ENCODE results near the gene CMTM4.

CMTM4 gene

DNA sequence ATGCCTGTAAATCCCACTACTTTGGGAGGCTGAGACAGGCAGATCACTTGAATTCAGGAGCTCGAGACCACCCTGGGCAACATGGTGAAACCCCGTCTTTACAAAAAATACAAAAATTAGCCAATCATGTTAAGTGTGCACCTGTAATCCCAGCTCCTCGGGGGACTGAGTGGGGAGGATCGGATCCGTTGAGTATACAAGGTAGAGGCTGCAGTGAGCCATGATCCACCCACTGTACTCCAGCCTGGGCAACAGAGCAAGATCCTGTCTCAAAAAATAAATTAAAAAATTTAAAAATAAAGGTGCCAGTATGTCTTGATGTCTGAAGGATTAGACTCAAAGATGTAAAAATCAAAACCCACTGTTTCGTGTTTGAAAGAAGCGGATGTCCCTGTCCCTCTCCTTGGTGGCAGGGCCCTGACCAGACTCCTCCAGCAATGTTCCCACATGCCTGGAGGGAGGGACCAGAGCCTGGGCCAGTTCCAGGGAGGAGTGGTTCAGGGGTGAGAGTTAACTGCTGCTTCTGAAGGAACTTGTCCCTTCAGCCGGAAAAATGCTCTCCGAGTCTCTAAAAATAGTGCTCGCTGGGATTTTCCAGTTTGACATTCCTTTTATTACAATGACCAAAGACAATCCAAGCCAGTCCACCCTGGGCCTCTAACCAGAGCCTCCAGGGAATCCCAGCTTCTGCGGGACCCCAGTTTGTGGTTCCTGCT lies 9.4 kb upstream of the CMTM4 start:
- H3K4me3 ChIP-seq (ENCODE audit: low read depth, low read length): no peak overlapping the region
- TF ChIP-seq, protein P1, sequence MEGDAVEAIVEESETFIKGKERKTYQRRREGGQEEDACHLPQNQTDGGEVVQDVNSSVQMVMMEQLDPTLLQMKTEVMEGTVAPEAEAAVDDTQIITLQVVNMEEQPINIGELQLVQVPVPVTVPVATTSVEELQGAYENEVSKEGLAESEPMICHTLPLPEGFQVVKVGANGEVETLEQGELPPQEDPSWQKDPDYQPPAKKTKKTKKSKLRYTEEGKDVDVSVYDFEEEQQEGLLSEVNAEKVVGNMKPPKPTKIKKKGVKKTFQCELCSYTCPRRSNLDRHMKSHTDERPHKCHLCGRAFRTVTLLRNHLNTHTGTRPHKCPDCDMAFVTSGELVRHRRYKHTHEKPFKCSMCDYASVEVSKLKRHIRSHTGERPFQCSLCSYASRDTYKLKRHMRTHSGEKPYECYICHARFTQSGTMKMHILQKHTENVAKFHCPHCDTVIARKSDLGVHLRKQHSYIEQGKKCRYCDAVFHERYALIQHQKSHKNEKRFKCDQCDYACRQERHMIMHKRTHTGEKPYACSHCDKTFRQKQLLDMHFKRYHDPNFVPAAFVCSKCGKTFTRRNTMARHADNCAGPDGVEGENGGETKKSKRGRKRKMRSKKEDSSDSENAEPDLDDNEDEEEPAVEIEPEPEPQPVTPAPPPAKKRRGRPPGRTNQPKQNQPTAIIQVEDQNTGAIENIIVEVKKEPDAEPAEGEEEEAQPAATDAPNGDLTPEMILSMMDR (IDR thresholded peaks at IDR 0.05; ENCODE audit: low read depth, low read length, missing control alignments): no peak
- DNase-seq (ENCODE audit: low read depth): no peak

DNA sequence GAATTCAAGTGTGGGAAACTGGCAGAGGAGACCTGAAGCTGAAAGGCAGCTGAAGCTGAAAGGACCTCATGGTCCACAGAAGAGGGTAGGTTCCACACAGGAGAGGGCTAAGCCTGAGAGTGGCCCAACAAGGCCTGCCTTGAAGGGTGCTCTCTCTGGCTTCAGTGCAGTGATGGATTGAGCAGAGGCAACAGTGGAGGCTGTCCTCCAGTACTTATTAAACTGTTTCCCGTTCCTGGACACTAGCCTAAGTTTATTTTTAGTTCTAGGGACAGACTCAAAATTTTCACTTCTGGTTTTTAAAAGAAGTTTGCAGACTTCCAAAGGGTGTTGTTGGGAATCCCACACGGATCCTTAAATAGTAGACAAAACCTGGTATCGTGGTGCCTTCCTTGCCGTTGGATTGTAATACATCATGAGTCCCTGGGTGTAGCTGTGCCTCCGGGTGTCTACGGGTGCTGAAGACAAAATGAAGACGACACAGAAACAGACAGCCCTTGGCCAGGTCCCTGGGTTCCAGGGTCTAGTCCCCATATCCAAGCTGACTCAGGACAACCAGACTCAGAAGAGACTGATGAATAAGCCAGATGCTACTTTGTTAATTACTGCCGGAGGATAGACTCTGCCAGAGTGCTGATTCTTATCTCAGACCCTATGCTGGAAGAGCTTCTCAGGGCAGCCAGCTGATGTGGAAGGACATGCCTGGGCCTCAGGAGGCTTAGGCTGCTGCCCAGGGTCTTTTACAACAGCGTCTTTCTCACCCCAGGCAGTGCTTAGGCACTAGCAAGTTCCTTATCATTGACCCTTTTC lies 7.1 kb upstream of the CMTM4 start:
- no peak for DNase-seq (ENCODE audit: low read depth)
- no peak overlapping the region for H3K4me3 ChIP-seq (ENCODE audit: low read depth, low read length)
- TF ChIP-seq, protein P1 (IDR thresholded peaks at IDR 0.05; ENCODE audit: low read depth, low read length, missing control alignments): no peak

DNA sequence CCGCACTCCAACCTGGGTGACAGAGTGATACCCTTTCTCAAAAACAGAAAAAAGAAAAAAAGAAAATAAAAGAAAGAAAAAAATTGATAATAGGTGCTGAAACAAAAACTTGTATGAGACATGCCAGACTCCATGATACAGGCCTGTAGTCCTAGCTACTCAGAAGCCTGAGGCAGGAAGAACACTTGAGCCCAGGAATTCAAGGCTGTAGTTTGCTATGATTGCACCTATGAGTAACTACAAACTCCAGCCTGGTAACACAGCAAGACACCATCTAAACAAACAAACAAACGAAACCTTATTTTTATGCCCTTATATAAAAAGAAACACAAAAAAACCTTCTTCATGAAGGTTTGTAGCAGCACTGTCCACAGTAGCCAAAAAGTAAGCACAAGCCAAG lies 5.0 kb upstream of the CMTM4 start:
- no peak for DNase-seq (ENCODE audit: low read depth)
- no peak overlapping the region for H3K4me3 ChIP-seq (ENCODE audit: low read depth, low read length)
- TF ChIP-seq, protein P1 (IDR thresholded peaks at IDR 0.05; ENCODE audit: low read depth, low read length, missing control alignments): no peak

DNA sequence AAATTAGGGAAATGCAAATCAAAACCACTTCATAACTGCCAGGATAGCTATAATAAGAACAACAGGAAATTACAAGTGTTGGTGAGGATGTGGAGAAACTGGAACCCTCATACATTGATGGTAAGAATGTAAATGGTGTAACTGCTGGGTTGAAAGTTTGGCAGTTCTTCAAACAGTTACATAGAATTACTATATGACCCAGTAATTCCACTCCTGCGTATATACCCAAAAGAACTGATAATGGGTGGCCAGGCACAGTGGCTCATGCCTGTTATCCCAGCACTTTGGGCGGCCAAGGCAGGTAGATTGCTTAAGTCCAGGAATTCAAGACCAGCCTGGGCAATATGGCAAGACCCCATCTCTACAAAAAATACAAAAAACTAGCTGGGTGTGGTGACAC lies 4.5 kb upstream of the CMTM4 start:
- no peak for DNase-seq (ENCODE audit: low read depth)
- TF ChIP-seq, protein P1 (IDR thresholded peaks at IDR 0.05; ENCODE audit: low read depth, low read length, missing control alignments): no peak
- H3K4me3 ChIP-seq (ENCODE audit: low read depth, low read length): no peak overlapping the region

DNA sequence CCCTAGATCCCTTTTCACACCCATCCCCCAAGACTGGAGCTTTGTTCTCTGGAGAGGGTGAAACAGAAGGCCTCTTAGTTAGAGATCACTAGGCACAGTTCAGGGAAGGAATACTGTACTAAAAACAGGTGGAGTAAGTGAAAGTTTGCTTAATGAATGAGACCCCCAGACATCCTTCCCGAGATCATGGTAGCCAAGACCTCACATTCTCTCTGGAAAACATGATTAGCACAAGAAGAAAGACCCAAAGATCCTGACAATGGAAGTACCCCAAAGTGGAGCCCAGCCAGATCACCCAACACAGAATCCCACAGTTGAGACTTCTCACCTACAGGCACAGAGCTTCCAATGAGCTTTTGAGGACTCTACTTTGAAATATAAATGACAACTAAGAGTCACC lies 3.4 kb upstream of the CMTM4 start:
- TF ChIP-seq, protein P1 (IDR thresholded peaks at IDR 0.05; ENCODE audit: low read depth, low read length, missing control alignments): no peak
- no peak for DNase-seq (ENCODE audit: low read depth)
- H3K4me3 ChIP-seq (ENCODE audit: low read depth, low read length): no peak overlapping the region

DNA sequence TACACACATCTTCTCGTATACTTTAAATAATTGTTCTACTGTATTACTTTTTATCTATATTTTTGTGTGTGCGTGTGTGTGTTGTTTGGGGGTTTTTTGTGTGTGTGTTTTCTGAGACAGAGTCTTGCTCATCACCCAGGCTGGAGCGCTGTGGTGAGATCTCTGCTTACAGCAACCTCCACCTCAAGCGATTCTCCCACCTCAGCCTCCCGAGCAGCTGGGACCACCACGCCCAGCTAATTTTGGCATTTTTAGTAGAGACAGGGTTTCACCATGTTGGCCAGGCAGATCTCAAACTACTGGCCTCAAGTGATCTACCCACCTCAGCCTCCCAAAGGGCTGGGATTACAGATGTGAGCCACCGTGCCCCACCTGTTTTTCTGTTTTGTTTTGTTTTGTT lies 1.5 kb upstream of the CMTM4 start:
- TF ChIP-seq, protein P1 (IDR thresholded peaks at IDR 0.05; ENCODE audit: low read depth, low read length, missing control alignments): no peak
- H3K4me3 ChIP-seq (ENCODE audit: low read depth, low read length): no peak overlapping the region
- no peak for DNase-seq (ENCODE audit: low read depth)

Data from GM12864 (cell line).